ENCODE results near the gene PDE8B.

DNA sequence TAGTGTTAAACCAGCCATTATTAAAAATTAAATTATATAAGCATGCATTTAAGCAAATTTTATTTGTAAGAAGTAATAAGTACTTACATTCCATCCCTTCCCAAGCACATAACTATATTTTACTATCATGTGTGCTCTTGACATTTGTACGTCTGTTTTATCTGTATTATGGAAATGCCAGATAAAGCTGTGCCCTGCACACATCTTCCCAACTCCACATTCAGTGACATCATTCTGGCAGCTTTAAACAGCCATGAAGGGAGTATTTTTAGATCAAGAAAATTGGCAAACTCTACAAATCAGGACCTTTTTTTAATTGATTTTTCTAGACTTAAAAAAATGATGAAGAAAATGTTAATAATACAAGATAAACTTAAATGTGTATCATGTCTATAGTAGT lies 150.5 kb downstream of the PDE8B start:
- TF ChIP-seq EZH2 (optimal IDR thresholded peaks at IDR 0.05; ENCODE audit: low read depth, low read length): no peak
- TF ChIP-seq, protein P1, sequence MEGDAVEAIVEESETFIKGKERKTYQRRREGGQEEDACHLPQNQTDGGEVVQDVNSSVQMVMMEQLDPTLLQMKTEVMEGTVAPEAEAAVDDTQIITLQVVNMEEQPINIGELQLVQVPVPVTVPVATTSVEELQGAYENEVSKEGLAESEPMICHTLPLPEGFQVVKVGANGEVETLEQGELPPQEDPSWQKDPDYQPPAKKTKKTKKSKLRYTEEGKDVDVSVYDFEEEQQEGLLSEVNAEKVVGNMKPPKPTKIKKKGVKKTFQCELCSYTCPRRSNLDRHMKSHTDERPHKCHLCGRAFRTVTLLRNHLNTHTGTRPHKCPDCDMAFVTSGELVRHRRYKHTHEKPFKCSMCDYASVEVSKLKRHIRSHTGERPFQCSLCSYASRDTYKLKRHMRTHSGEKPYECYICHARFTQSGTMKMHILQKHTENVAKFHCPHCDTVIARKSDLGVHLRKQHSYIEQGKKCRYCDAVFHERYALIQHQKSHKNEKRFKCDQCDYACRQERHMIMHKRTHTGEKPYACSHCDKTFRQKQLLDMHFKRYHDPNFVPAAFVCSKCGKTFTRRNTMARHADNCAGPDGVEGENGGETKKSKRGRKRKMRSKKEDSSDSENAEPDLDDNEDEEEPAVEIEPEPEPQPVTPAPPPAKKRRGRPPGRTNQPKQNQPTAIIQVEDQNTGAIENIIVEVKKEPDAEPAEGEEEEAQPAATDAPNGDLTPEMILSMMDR (IDR thresholded peaks at IDR 0.05; ENCODE audit: low read length): no peak

Measured in MM.1S (cell line).